Ovary (tissue), 3 donors: ENCODE data around the gene BRIP1.

ENCODE experiments used
- CTCF ChIP-seq, 3 donors: fragments of 450-650 bp in 2 of 3; fragments of 200-600 bp in 1 of 3; IDR thresholded peaks; one replicate each; pipeline versions ENCODE4 v1.5.1 to v1.8.0; 2016 to 2022; ENCODE audit warnings: antibody characterized with exemption in 3 of 3, mild to moderate bottlenecking in 1 of 3
- EP300 ChIP-seq: sonication (generic); formaldehyde crosslinking; IDR thresholded peaks from one replicate; pipeline ENCODE4 v1.6.1; 2017; ENCODE audit warnings: antibody characterized with exemption
- POLR2A ChIP-seq: fragments of 450-650 bp; IDR thresholded peaks from one replicate; pipeline ENCODE4 v1.6.1; 2017; ENCODE audit warnings: antibody characterized with exemption, mild to moderate bottlenecking, moderate library complexity
- donor health status: DM: no; HTN: no; CAD: no.

GRCh38 chr17:61794792-61795191 lies 68.5 kb downstream of the BRIP1 start:
- TF ChIP-seq CTCF (IDR thresholded peaks at IDR 0.05): no peak
- no peak for TF ChIP-seq EP300
- no peak for TF ChIP-seq POLR2A
